Activated CD4-positive, alpha-beta memory T cell treated with anti-CD3 and anti-CD28 coated beads, Interleukin-2, amount 10 ng/mL, durations not matched to agents 7 days and 5 days (primary cell): ENCODE data around the gene ZNF766. TPM values are rescaled to one million over a fixed set of nuclear protein-coding genes. Genes with fewer than 3 reads are reported as not detected.

Source experiments
- CTCF ChIA-PET: fragments of 350-600 bp; sonication (Branson Sonifier 250); formaldehyde crosslinking; loops from one replicate; lab custom pipeline; 2021; ENCODE audit warnings: antibody characterized with exemption, inconsistent platforms; lab: Charles Lee
- POLR2A ChIA-PET: fragments of 350-600 bp; sonication (Branson Sonifier 250); formaldehyde crosslinking; loops from one replicate; lab custom pipeline; 2021; ENCODE audit warnings: antibody characterized with exemption; lab: Charles Lee
- DNase-seq: peaks from one replicate; pipeline ENCODE4 v3.0.0-alpha.2; 2020
- H3K27ac Mint-ChIP-seq: one replicate; pipeline ENCODE4 v1.8.0; 2021; ENCODE audit warnings: mild to moderate bottlenecking, mixed read lengths
- H3K27me3 Mint-ChIP-seq: one replicate; pipeline ENCODE4 v1.8.0; 2021; ENCODE audit warnings: mixed read lengths
- H3K36me3 Mint-ChIP-seq: one replicate; pipeline ENCODE4 v1.8.0; 2021; ENCODE audit warnings: low read depth, mixed read lengths
- H3K4me1 Mint-ChIP-seq: one replicate; pipeline ENCODE4 v1.8.0; 2021; ENCODE audit warnings: mixed read lengths
- H3K4me3 Mint-ChIP-seq: one replicate; pipeline ENCODE4 v1.8.0; 2021; ENCODE audit warnings: mild to moderate bottlenecking, mixed read lengths
- H3K9me3 Mint-ChIP-seq: one replicate; pipeline ENCODE4 v1.8.0; 2021; ENCODE audit warnings: mixed read lengths
- total RNA-seq, 2 experiments: library from RNA; stranded (reverse); gene quantifications; one replicate each; pipeline ENCODE4 v1.2.3, GENCODE V29; 2021

ZNF766 gene
- total RNA-seq, 2 experiments from 2014 or later, result 23.3 to 24.1 TPM

DNA sequence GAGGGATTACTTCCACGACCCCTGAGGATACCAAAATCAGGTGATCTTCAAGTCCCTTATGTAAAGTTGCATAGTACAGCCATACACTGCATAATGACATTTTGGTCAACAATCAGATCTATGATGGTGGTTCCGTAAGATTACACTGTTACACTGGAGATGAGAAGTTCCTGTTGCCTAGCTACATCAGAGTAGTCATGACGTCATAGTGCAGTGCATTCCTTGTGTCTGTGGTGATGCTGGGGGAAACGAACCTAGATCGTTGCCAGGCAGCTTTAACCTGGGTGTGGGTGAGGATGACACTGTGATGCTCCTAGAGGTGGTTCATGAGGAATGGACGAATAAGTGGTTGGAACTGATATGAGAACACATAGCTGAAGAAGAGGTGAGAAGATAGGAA lies 75.8 kb downstream of the ZNF766 start:
- POLR2A ChIA-PET, result interaction anchor here (0.9 kb wide), 1 partner anchor 9 kb away, joined by 3 read pairs; the partner anchor contains the start of gene ZNF610

More for the DNA sequence above, 75.8 kb downstream of the ZNF766 start:
- H3K36me3 Mint-ChIP-seq, result peaks cover 15% of the 10 kb centered on the region
- H3K4me1 Mint-ChIP-seq, result no peaks in the 10 kb centered on the region
- no peaks in the 10 kb centered on the region for H3K27me3 Mint-ChIP-seq
- H3K4me3 Mint-ChIP-seq, result no peak overlapping the region
- CTCF ChIA-PET, result no interaction called here
- H3K9me3 Mint-ChIP-seq, result peaks cover 37% of the 10 kb centered on the region
- no peak for DNase-seq
- H3K27ac Mint-ChIP-seq, result no peak overlapping the region

Other genes with a start within 250 kb of the ZNF766 start
- gene ZNF614, start 241.2 kb upstream of the ZNF766 start, total RNA-seq, result 1 to 10 TPM; 8.0 to 8.2 TPM
- gene ZNF432, start 220.7 kb upstream of the ZNF766 start, total RNA-seq, result 10 to 100 TPM; 12.8 to 13.6 TPM
- gene ZNF841, start 173.8 kb upstream of the ZNF766 start, total RNA-seq, result 10 to 100 TPM; 26.7 to 28.5 TPM
- gene ZNF616, start 129.6 kb upstream of the ZNF766 start, total RNA-seq, result 1 to 10 TPM; 7.9 to 8.5 TPM
- gene ZNF836, start 98.0 kb upstream of the ZNF766 start, total RNA-seq, result 10 to 100 TPM; 17.3 to 18.0 TPM
- 100 to 1,000 TPM; 203 to 209 TPM for gene PPP2R1A, start 79.5 kb upstream of the ZNF766 start, total RNA-seq
- 10 to 100 TPM; 12.4 to 14.0 TPM for gene ZNF480, start 27.6 kb downstream of the ZNF766 start, total RNA-seq
- 1 to 10 TPM; 1.2 to 1.4 TPM for gene ZNF610, start 66.7 kb downstream of the ZNF766 start, total RNA-seq
- gene ZNF880, start 100.3 kb downstream of the ZNF766 start, total RNA-seq, result 10 to 100 TPM; 15.5 to 15.9 TPM
- 10 to 100 TPM; 10.8 to 11.7 TPM for gene ZNF528, start 128.3 kb downstream of the ZNF766 start, total RNA-seq
- not detected for gene ZNF534, start 159.6 kb downstream of the ZNF766 start, total RNA-seq
- 1 to 10 TPM in 1 of 2 experiments, under 1 TPM in 1; 0.95 to 1.2 TPM for gene ZNF578, start 184.0 kb downstream of the ZNF766 start, total RNA-seq